ENCODE data around the gene CDCA4.

DNA sequence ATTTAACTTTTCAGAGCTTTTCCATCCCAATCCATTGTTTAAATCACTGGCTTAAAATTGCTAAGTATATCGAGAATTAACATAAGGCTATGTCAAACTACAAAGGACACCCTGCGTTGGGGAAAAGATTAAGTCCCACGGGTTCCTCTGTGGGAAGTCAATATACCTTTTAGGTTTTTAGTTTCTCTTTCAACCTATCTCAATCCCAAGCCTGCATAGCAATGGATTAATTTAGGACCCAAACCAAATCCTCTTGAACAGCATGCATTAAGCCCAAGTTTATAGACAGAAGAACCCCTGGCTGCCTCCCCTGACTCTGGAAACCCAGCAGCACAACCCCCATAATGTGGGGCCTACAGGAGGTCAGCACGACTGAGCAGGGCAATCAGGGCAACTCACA, 6.3 kb downstream of the CDCA4 start:
- TF ChIP-seq POLR2A (IDR thresholded peaks at IDR 0.05) (no peak), POLR2AphosphoS5 (IDR thresholded peaks at IDR 0.05) (no peak)
- TF ChIP-seq, protein P1, sequence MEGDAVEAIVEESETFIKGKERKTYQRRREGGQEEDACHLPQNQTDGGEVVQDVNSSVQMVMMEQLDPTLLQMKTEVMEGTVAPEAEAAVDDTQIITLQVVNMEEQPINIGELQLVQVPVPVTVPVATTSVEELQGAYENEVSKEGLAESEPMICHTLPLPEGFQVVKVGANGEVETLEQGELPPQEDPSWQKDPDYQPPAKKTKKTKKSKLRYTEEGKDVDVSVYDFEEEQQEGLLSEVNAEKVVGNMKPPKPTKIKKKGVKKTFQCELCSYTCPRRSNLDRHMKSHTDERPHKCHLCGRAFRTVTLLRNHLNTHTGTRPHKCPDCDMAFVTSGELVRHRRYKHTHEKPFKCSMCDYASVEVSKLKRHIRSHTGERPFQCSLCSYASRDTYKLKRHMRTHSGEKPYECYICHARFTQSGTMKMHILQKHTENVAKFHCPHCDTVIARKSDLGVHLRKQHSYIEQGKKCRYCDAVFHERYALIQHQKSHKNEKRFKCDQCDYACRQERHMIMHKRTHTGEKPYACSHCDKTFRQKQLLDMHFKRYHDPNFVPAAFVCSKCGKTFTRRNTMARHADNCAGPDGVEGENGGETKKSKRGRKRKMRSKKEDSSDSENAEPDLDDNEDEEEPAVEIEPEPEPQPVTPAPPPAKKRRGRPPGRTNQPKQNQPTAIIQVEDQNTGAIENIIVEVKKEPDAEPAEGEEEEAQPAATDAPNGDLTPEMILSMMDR (IDR thresholded peaks at IDR 0.05 in 8 of 11, conservative IDR thresholded peaks at IDR 0.05 in 3 of 11): no peak

All from spleen (tissue), 7 donors.